Osteocyte (in vitro differentiated cells): ENCODE measurements around the gene JMJD7. TPM values are rescaled to one million over a fixed set of nuclear protein-coding genes. Genes with fewer than 3 reads are reported as not detected.

Source experiments
- DNase-seq: peaks from one replicate; pipeline ENCODE4 v3.0.0; 2021; ENCODE audit warnings: mixed read lengths; ENCODE audit not compliant: unreplicated experiment; ENCODE audit errors: extremely low spot score
- H3K27ac Mint-ChIP-seq: one replicate; pipeline ENCODE4 v1.8.0; 2021; ENCODE audit warnings: mild to moderate bottlenecking, mixed read lengths; ENCODE audit not compliant: unreplicated experiment
- H3K27me3 Mint-ChIP-seq: one replicate; pipeline ENCODE4 v1.8.0; 2021; ENCODE audit warnings: mixed read lengths; ENCODE audit not compliant: unreplicated experiment
- H3K36me3 Mint-ChIP-seq: one replicate; pipeline ENCODE4 v1.8.0; 2021; ENCODE audit warnings: mixed read lengths; ENCODE audit not compliant: unreplicated experiment
- H3K4me1 Mint-ChIP-seq: one replicate; pipeline ENCODE4 v1.8.0; 2021; ENCODE audit warnings: mixed read lengths; ENCODE audit not compliant: unreplicated experiment
- H3K4me3 Mint-ChIP-seq: one replicate; pipeline ENCODE4 v1.8.0; 2021; ENCODE audit warnings: mild to moderate bottlenecking, moderate library complexity, mixed read lengths; ENCODE audit not compliant: unreplicated experiment
- H3K9me3 Mint-ChIP-seq: one replicate; pipeline ENCODE4 v1.8.0; 2021; ENCODE audit warnings: mixed read lengths; ENCODE audit not compliant: unreplicated experiment
- CTCF ChIP-seq: fragments of 200-600 bp; sonication (generic); IDR thresholded peaks from 2 replicates; pipeline ENCODE4 v1.5.0; 2021; ENCODE audit warnings: antibody characterized with exemption, mild to moderate bottlenecking, moderate library complexity
- total RNA-seq: library from RNA; stranded (reverse); gene quantifications from 2 replicates; pipeline ENCODE4 v1.2.1, GENCODE V29; 2021

The JMJD7 gene
- total RNA-seq, 1 donor from 2014 or later: 14.0 TPM

- Mint-ChIP-seq H3K27me3 (no peaks in the 10 kb centered on the region), H3K36me3 (no peaks in the 10 kb centered on the region), H3K4me3 (no peak overlapping the region), H3K4me1 (no peaks in the 10 kb centered on the region), H3K27ac (no peak overlapping the region), H3K9me3 (no peaks in the 10 kb centered on the region)
- no peak for TF ChIP-seq CTCF
- no peak for DNase-seq
Observed at GRCh38 chr15:41862515-41863116, 34.7 kb downstream of the JMJD7 start.

GRCh38 chr15:41865490-41866055, 37.7 kb downstream of the JMJD7 start:
- Mint-ChIP-seq H3K4me3 (no peak overlapping the region), H3K27ac (no peak overlapping the region), H3K4me1 (no peaks in the 10 kb centered on the region), H3K36me3 (no peaks in the 10 kb centered on the region), H3K9me3 (no peaks in the 10 kb centered on the region), H3K27me3 (no peaks in the 10 kb centered on the region)
- no peak for DNase-seq
- no peak for TF ChIP-seq CTCF

GRCh38 chr15:41866263-41866703, 38.4 kb downstream of the JMJD7 start:
- Mint-ChIP-seq H3K9me3 (no peaks in the 10 kb centered on the region), H3K4me1 (no peaks in the 10 kb centered on the region), H3K36me3 (no peaks in the 10 kb centered on the region), H3K27me3 (no peaks in the 10 kb centered on the region), H3K27ac (no peak overlapping the region), H3K4me3 (no peak overlapping the region)
- TF ChIP-seq CTCF: no peak
- no peak for DNase-seq

GRCh38 chr15:41866872-41867579, 39.1 kb downstream of the JMJD7 start:
- H3K27me3 Mint-ChIP-seq: no peaks in the 10 kb centered on the region
- DNase-seq: no peak
- no peaks in the 10 kb centered on the region for H3K9me3 Mint-ChIP-seq
- no peaks in the 10 kb centered on the region for H3K36me3 Mint-ChIP-seq
- TF ChIP-seq CTCF: no peak
- H3K4me3 Mint-ChIP-seq: no peak overlapping the region
- no peaks in the 10 kb centered on the region for H3K4me1 Mint-ChIP-seq
- H3K27ac Mint-ChIP-seq: no peak overlapping the region

- no peak for TF ChIP-seq CTCF
- no peaks in the 10 kb centered on the region for H3K36me3 Mint-ChIP-seq
- no peaks in the 10 kb centered on the region for H3K9me3 Mint-ChIP-seq
- no peak overlapping the region for H3K27ac Mint-ChIP-seq
- no peak for DNase-seq
- H3K27me3 Mint-ChIP-seq: no peaks in the 10 kb centered on the region
- no peak overlapping the region for H3K4me3 Mint-ChIP-seq
- H3K4me1 Mint-ChIP-seq: no peaks in the 10 kb centered on the region
Observed at GRCh38 chr15:41868321-41868720, 40.4 kb downstream of the JMJD7 start.
